Liver (tissue), 3 donors: Measurements from ENCODE around the gene ZNF831.

Source experiments
- ATF3 ChIP-seq: IDR thresholded peaks from 2 replicates; pipeline ENCODE4 v1.6.1; 2016; ENCODE audit warnings: antibody characterized with exemption
- CTCF ChIP-seq: fragments of 150-350 bp; IDR thresholded peaks from 2 replicates; pipeline ENCODE4 v1.5.1; 2017; ENCODE audit warnings: improper control_type of control experiment, low read depth, low read length; ENCODE audit not compliant: missing input control
- EGR1 ChIP-seq, 2 donors: IDR thresholded peaks; 2 replicates each; pipeline ENCODE4 v1.6.1; 2016 to 2018; ENCODE audit warnings: antibody characterized with exemption in 2 of 2, low read depth in 2 of 2
- FOXA1 ChIP-seq: IDR thresholded peaks from 2 replicates; pipeline ENCODE4 v1.6.1; 2016; ENCODE audit warnings: antibody characterized with exemption
- GABPA ChIP-seq, 2 donors: IDR thresholded peaks in 1 of 2; conservative IDR thresholded peaks in 1 of 2; 2 replicates each; pipeline ENCODE4 v1.6.1; 2016; ENCODE audit warnings: antibody characterized with exemption in 2 of 2, mild to moderate bottlenecking in 1 of 2, moderate library complexity in 1 of 2
- JUND ChIP-seq, 2 donors: IDR thresholded peaks; 2 replicates each; pipeline ENCODE4 v1.6.1; 2016; ENCODE audit warnings: antibody characterized with exemption in 2 of 2
- MAX ChIP-seq: IDR thresholded peaks from 2 replicates; pipeline ENCODE4 v1.6.1; 2016; ENCODE audit warnings: antibody characterized with exemption
- NR2F2 ChIP-seq: IDR thresholded peaks from 2 replicates; pipeline ENCODE4 v1.6.1; 2016; ENCODE audit warnings: antibody characterized with exemption
- RAD21 ChIP-seq, 2 donors: IDR thresholded peaks; 2 replicates each; pipeline ENCODE4 v1.6.1; 2016; ENCODE audit warnings: antibody characterized with exemption in 2 of 2, mild to moderate bottlenecking in 2 of 2
- REST ChIP-seq: IDR thresholded peaks from 2 replicates; pipeline ENCODE4 v1.6.1; 2016; ENCODE audit warnings: antibody characterized with exemption, mild to moderate bottlenecking
- SP1 ChIP-seq: IDR thresholded peaks from 2 replicates; pipeline ENCODE4 v1.6.1; 2018; ENCODE audit warnings: antibody characterized with exemption, mild to moderate bottlenecking
- TAF1 ChIP-seq: conservative IDR thresholded peaks from 2 replicates; pipeline ENCODE4 v1.6.1; 2016; ENCODE audit warnings: antibody characterized with exemption, mild to moderate bottlenecking
- YY1 ChIP-seq: IDR thresholded peaks from 2 replicates; pipeline ENCODE4 v1.6.1; 2016; ENCODE audit warnings: antibody characterized with exemption, mild to moderate bottlenecking
- ZBTB33 ChIP-seq: IDR thresholded peaks from 2 replicates; pipeline ENCODE4 v1.6.1; 2016; ENCODE audit warnings: antibody characterized with exemption
- donor health status: healthy.
- donor health status: healthy.

GRCh38 chr20:59127839-59128238, 35.8 kb upstream of the ZNF831 start:
- TF ChIP-seq CTCF, result no peak
- TF ChIP-seq YY1, result no peak
- no peak for TF ChIP-seq FOXA1
- no peak for TF ChIP-seq SP1
- no peak for TF ChIP-seq ATF3
- TF ChIP-seq MAX, result no peak
- TF ChIP-seq REST, result no peak
- TF ChIP-seq RAD21 (IDR thresholded peaks at IDR 0.05), result no peak
- no peak for TF ChIP-seq TAF1
- no peak for TF ChIP-seq EGR1 (IDR thresholded peaks at IDR 0.05; ENCODE audit: low read depth in 2 of 2)
- TF ChIP-seq ZBTB33, result no peak
- no peak for TF ChIP-seq NR2F2
- TF ChIP-seq GABPA (IDR thresholded peaks at IDR 0.05 in 1 of 2, conservative IDR thresholded peaks at IDR 0.05 in 1 of 2), result no peak
- TF ChIP-seq JUND (IDR thresholded peaks at IDR 0.05), result no peak
